22Rv1 (cell line): ENCODE measurements around the gene EXOG.

Experiments used
- ZFX ChIP-seq: fragments of 450-650 bp; IDR thresholded peaks from 2 replicates; pipeline ENCODE4 v1.6.1; 2017; ENCODE audit warnings: antibody characterized with exemption, borderline replicate concordance
- TF ChIP-seq, protein P1 (sequence below): fragments of 450-650 bp; IDR thresholded peaks from 2 replicates; pipeline ENCODE4 v1.5.1; 2017; ENCODE audit warnings: mild to moderate bottlenecking

DNA sequence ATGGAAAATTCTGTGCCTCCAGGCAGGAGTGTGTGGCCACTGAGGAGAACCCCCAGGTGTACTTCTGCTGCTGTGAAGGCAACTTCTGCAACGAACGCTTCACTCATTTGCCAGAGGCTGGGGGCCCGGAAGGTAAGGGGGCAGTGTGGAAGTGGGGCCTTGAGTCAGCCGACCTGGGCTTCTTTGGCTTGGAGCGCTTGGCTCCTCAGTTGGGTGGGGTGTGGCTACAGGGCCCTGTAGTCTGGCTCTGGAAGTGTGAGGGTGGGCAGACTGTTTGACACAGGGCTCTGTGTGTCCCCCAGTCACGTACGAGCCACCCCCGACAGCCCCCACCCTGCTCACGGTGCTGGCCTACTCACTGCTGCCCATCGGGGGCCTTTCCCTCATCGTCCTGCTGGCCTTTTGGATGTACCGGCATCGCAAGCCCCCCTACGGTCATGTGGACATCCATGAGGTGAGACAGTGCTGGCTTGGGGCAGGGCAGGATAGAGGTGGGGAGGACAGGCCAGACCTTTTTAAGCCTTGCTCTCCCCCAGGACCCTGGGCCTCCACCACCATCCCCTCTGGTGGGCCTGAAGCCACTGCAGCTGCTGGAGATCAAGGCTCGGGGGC, 18.2 kb upstream of the EXOG start:
- TF ChIP-seq, protein P1, sequence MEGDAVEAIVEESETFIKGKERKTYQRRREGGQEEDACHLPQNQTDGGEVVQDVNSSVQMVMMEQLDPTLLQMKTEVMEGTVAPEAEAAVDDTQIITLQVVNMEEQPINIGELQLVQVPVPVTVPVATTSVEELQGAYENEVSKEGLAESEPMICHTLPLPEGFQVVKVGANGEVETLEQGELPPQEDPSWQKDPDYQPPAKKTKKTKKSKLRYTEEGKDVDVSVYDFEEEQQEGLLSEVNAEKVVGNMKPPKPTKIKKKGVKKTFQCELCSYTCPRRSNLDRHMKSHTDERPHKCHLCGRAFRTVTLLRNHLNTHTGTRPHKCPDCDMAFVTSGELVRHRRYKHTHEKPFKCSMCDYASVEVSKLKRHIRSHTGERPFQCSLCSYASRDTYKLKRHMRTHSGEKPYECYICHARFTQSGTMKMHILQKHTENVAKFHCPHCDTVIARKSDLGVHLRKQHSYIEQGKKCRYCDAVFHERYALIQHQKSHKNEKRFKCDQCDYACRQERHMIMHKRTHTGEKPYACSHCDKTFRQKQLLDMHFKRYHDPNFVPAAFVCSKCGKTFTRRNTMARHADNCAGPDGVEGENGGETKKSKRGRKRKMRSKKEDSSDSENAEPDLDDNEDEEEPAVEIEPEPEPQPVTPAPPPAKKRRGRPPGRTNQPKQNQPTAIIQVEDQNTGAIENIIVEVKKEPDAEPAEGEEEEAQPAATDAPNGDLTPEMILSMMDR, result no peak
- TF ChIP-seq ZFX, result no peak
